Hematopoietic multipotent progenitor cell treated with erythropoietin and hydrocortisone succinate and interleukin-3 and kit ligand, for 17 days (in vitro differentiated cells): ENCODE results near the gene PCDH1.

ENCODE experiments used
- DNase-seq: peaks from one replicate; pipeline ENCODE4 v3.0.0-alpha.2; 2015; ENCODE audit warnings: low spot score

PCDH1 gene

GRCh38 chr5:141807732-141808131, 70.5 kb downstream of the PCDH1 start:
- no peak for DNase-seq

- no peak for DNase-seq
These were observed 70.9 kb downstream of the PCDH1 start for GRCh38 chr5:141807329-141807728.

GRCh38 chr5:141806626-141807025, 71.6 kb downstream of the PCDH1 start:
- DNase-seq: no peak

- no peak for DNase-seq
These were observed 72.2 kb downstream of the PCDH1 start for GRCh38 chr5:141805874-141806595.

- DNase-seq: no peak
These were observed 73.7 kb downstream of the PCDH1 start for GRCh38 chr5:141804475-141804874.
